Tibial nerve (tissue), 4 donors: ENCODE measurements around the gene CPSF7.

Experiments used
- CTCF ChIP-seq, 5 experiments: fragments of 200-600 bp in 3 of 5; fragments of 450-650 bp in 2 of 5; sonication (generic) in 3 of 5; IDR thresholded peaks; one replicate each; pipeline ENCODE4 v1.5.1; 2016 to 2019; ENCODE audit warnings: antibody characterized with exemption in 5 of 5, mild to moderate bottlenecking in 3 of 5, moderate library complexity in 2 of 5
- EP300 ChIP-seq, 2 donors: sonication (generic); formaldehyde crosslinking; IDR thresholded peaks; one replicate each; pipeline ENCODE4 v1.6.1; 2017; ENCODE audit warnings: antibody characterized with exemption in 2 of 2, mild to moderate bottlenecking in 1 of 2

- TF ChIP-seq CTCF (IDR thresholded peaks at IDR 0.05) (no peak), EP300 (IDR thresholded peaks at IDR 0.05) (no peak)
Observed at GRCh38 chr11:61477126-61477525, 47.4 kb upstream of the CPSF7 start.
